OCI-LY1 (cell line): ENCODE data around the gene MZB1.

Source experiments
- CTCF ChIP-seq: fragments of 200-600 bp; sonication (generic), shearing (Covaris generic); IDR thresholded peaks from 2 replicates; pipeline ENCODE4 v1.5.1; 2017; ENCODE audit warnings: mild to moderate bottlenecking, antibody characterized with exemption, low read length, moderate library complexity, mixed read lengths
- EZH2 ChIP-seq: fragments of 200-600 bp; sonication (generic), shearing (Covaris generic); IDR thresholded peaks from 2 replicates; pipeline ENCODE4 v1.8.0; 2017; ENCODE audit warnings: borderline replicate concordance, mixed run types, mild to moderate bottlenecking, antibody characterized with exemption, low read length, moderate library complexity, mixed read lengths

GRCh38 chr5:139426203-139426885 lies 36.6 kb upstream of the MZB1 start:
- no peak for TF ChIP-seq CTCF
- TF ChIP-seq EZH2 = no peak
